Type B pancreatic cell (in vitro differentiated cells): ENCODE measurements around the gene STKLD1. TPM values are rescaled to one million over a fixed set of nuclear protein-coding genes. Genes with fewer than 3 reads are reported as not detected.
"Not testable (repeated sequence)": the region's sequence is repeated elsewhere in the genome, so short reads cannot be mapped to it uniquely, and the experiment has no call there.

ENCODE experiments used
- DNase-seq: peaks from one replicate; pipeline ENCODE4 v3.0.0; 2021; ENCODE audit warnings: mixed read lengths; ENCODE audit not compliant: unreplicated experiment; ENCODE audit errors: extremely low spot score
- H3K27ac Mint-ChIP-seq: 2 replicates; pipeline ENCODE4 v1.8.0; 2021; ENCODE audit warnings: mild to moderate bottlenecking, mixed read lengths
- H3K27me3 Mint-ChIP-seq: 2 replicates; pipeline ENCODE4 v1.8.0; 2021; ENCODE audit warnings: mixed read lengths
- H3K36me3 Mint-ChIP-seq: 2 replicates; pipeline ENCODE4 v1.8.0; 2021; ENCODE audit warnings: mixed read lengths
- H3K4me1 Mint-ChIP-seq: one replicate; pipeline ENCODE4 v1.8.0; 2021; ENCODE audit warnings: mixed read lengths; ENCODE audit not compliant: unreplicated experiment
- H3K4me3 Mint-ChIP-seq: 2 replicates; pipeline ENCODE4 v1.8.0; 2021; ENCODE audit warnings: mild to moderate bottlenecking, mixed read lengths
- H3K9me3 Mint-ChIP-seq: 2 replicates; pipeline ENCODE4 v1.8.0; 2021; ENCODE audit warnings: mixed read lengths
- CTCF ChIP-seq: fragments of 200-600 bp; sonication (generic); conservative IDR thresholded peaks from 2 replicates; pipeline ENCODE4 v1.5.0; 2021; ENCODE audit warnings: antibody characterized with exemption, mild to moderate bottlenecking
- total RNA-seq: library from RNA; stranded (reverse); gene quantifications from 2 replicates; pipeline ENCODE4 v1.2.1, GENCODE V29; 2021; ENCODE audit warnings: low replicate concordance

STKLD1 gene
- total RNA-seq, 1 donor from 2014 or later = 3.9 TPM

DNA sequence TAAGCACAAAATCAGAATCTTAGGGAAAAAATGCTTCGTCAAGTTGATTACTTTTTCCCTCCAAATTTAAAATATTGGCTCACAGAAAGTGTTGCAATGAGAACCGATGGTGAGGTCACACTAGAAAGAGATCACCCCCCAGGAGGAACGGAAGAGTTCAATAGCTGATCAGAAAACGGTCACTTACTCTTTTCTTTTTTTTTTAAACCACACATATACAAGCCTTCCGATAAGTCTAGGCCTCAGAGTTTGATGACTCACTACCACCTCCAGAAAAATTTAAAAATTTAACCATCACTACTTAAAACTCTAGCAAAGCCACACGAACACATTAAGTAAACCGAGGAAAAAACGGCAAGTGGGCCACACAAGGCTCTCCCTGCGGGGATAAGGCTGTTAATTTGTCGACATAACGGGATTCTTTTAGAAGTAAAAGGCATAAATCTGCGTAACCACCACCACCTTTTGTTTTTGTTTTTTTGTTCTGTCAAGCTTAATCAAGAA lies 1.5 kb upstream of the STKLD1 start:
- H3K27ac Mint-ChIP-seq = peak overlapping the region; percentile 99
- no peak for DNase-seq
- peaks cover 37% of the 10 kb centered on the region for H3K4me1 Mint-ChIP-seq
- no peak for TF ChIP-seq CTCF
- peaks cover 15% of the 10 kb centered on the region for H3K36me3 Mint-ChIP-seq
- no peaks in the 10 kb centered on the region for H3K9me3 Mint-ChIP-seq
- peak overlapping the region; percentile 99 for H3K4me3 Mint-ChIP-seq
- H3K27me3 Mint-ChIP-seq = no peaks in the 10 kb centered on the region

- TF ChIP-seq CTCF = no peak
- peaks cover 14% of the 10 kb centered on the region for H3K36me3 Mint-ChIP-seq
- H3K4me3 Mint-ChIP-seq = peak overlapping the region; percentile 99
- no peaks in the 10 kb centered on the region for H3K9me3 Mint-ChIP-seq
- DNase-seq = no peak
- peaks cover 31% of the 10 kb centered on the region for H3K4me1 Mint-ChIP-seq
- H3K27me3 Mint-ChIP-seq = no peaks in the 10 kb centered on the region
- H3K27ac Mint-ChIP-seq = peak overlapping the region; percentile 99
Observed at GRCh38 chr9:133375116-133375723, 946 bp upstream of the STKLD1 start.

GRCh38 chr9:133377280-133377679 lies 1.1 kb downstream of the STKLD1 start:
- not testable (repeated sequence) for DNase-seq, H3K36me3 Mint-ChIP-seq, H3K27ac Mint-ChIP-seq, H3K9me3 Mint-ChIP-seq, H3K27me3 Mint-ChIP-seq
- Mint-ChIP-seq H3K4me1 (peaks cover 12% of the 10 kb centered on the region), H3K4me3 (peak overlapping the region; percentile 82)

DNA sequence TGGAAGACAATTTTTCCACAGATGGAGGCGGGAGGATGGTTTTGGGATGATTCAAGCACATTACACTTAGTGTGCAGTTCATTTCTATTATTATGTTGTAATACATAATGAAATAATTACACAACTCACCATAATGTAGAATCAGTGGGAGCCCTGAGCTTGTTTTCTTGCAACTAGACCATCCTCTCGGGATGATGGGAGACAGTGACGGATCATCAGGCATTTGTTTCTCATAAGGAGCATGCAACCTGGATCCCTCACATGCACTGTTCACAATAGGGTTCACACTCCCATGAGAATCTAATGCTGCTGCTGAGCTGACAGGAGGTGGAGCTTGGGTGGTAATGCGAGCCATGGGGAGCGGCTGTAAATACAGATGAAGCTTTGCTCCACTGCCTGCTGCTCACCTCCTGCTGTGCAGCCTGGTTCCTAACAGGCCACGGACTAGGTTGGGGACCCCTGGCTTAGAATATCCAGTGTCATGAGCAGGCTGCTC lies 1.6 kb downstream of the STKLD1 start:
- Mint-ChIP-seq H3K27ac (no peak overlapping the region), H3K4me3 (peak overlapping the region; percentile 55), H3K27me3 (no peaks in the 10 kb centered on the region), H3K9me3 (no peaks in the 10 kb centered on the region), H3K36me3 (peaks cover 4% of the 10 kb centered on the region), H3K4me1 (peaks cover 7% of the 10 kb centered on the region)
- no peak for DNase-seq
- TF ChIP-seq CTCF = no peak

GRCh38 chr9:133378408-133378962 lies 2.3 kb downstream of the STKLD1 start:
- no peak overlapping the region for H3K27ac Mint-ChIP-seq
- no peaks in the 10 kb centered on the region for H3K27me3 Mint-ChIP-seq
- peak overlapping the region; percentile 55 for H3K4me3 Mint-ChIP-seq
- H3K9me3 Mint-ChIP-seq = no peaks in the 10 kb centered on the region
- H3K36me3 Mint-ChIP-seq = peaks cover 4% of the 10 kb centered on the region
- TF ChIP-seq CTCF = no peak
- DNase-seq = no peak
- peaks cover 7% of the 10 kb centered on the region for H3K4me1 Mint-ChIP-seq
